ENCODE results near the gene SPECC1. TPM values are rescaled to one million over a fixed set of nuclear protein-coding genes. Genes with fewer than 3 reads are reported as not detected.

Gene SPECC1
- total and polyA plus RNA-seq, 10 of the 15 experiments (the other 5 are each of a cell fraction or from before 2014, with no cell fraction given), result 6.4 to 40.6 (median 23.9) TPM

GRCh38 chr17:20230924-20231323 is 221.8 kb downstream of the SPECC1 start:
- DNase-seq (ENCODE audit: low read depth, low spot score) (no peak), ATAC-seq (no peak), FAIRE-seq (no peak)
- H4K20me1 ChIP-seq (ENCODE audit: control insufficient read depth, insufficient read depth), result no peaks in the 10 kb centered on the region
- in situ Hi-C loops (cut with MboI), result loop anchor here (5.0 kb wide), 1 partner anchor 86 kb away; no protein-coding TSS in a partner anchor
- H3K79me2 ChIP-seq (ENCODE audit: control insufficient read depth, insufficient read depth, low read length), result no peaks in the 10 kb centered on the region
- RAD21 ChIA-PET (ENCODE audit: unreplicated experiment), result no interaction called here
- H3K27me3 ChIP-seq (replicated peaks in 1 of 2; ENCODE audit: control insufficient read depth in 2 of 2, insufficient read depth in 2 of 2, low read length in 1 of 2), result no peaks in the 10 kb centered on the region
- no peak overlapping the region for H3K4me3 ChIP-seq
- H3K4me1 ChIP-seq (ENCODE audit: control insufficient read depth, insufficient read depth, low read length), result no peaks in the 10 kb centered on the region
- no peak overlapping the region for H3K4me2 ChIP-seq (ENCODE audit: control insufficient read depth, insufficient read depth)
- no peak overlapping the region for H2AFZ ChIP-seq (ENCODE audit: control insufficient read depth, low read depth, low read length)
- intact Hi-C loops (cut with micrococcal nuclease; ENCODE audit: unreplicated experiment), result no loop called here
- H3K36me3 ChIP-seq (ENCODE audit: control insufficient read depth in 2 of 2, insufficient read depth in 2 of 2, low read length in 1 of 2), result peaks cover 3 to 14% of the 10 kb centered on the region in 2 experiments; a peak in 3 of 4 replicates
- no peaks in the 10 kb centered on the region for H3K9me3 ChIP-seq (replicated peaks; ENCODE audit: control insufficient read depth, insufficient read depth, low read length)
- CTCF ChIA-PET, result no interaction called here
- BruUV-seq (replicated peaks), result no TSS peak
- 100% methylated on average over 2 of the region's 2 CpGs for WGBS (ENCODE audit: insufficient coverage, insufficient replicate concordance, low lambda C conversion rate, missing lambda C conversion rate)
- no peak overlapping the region for H3K27ac ChIP-seq (ENCODE audit: control insufficient read depth, insufficient read depth)
- SMC1A ChIA-PET (ENCODE audit: uncharacterized antibody, unreplicated experiment), result no interaction called here
- H3K9ac ChIP-seq (ENCODE audit: control insufficient read depth, insufficient read depth, low read length), result no peak overlapping the region
- POLR2A ChIA-PET, result no interaction called here
- TF ChIP-seq CEBPZ (IDR thresholded peaks at IDR 0.05; ENCODE audit: low read depth, low read length) (no peak), SREBF1 (IDR thresholded peaks at IDR 0.05; ENCODE audit: low read length) (no peak), CHD4 (IDR thresholded peaks at IDR 0.05) (no peak), JUND (IDR thresholded peaks at IDR 0.05; ENCODE audit: low read depth, low read length) (no peak), E4F1 (IDR thresholded peaks at IDR 0.05; ENCODE audit: borderline replicate concordance, partially characterized antibody) (no peak), IRF4 (IDR thresholded peaks at IDR 0.05; ENCODE audit: low read depth, low read length) (no peak), HDAC6 (IDR thresholded peaks at IDR 0.05; ENCODE audit: unreplicated experiment) (no peak), IKZF1 (conservative IDR thresholded peaks at IDR 0.05) (no peak), NR2C2 (IDR thresholded peaks at IDR 0.05; ENCODE audit: borderline replicate concordance, control insufficient read depth, insufficient read length, low read depth) (no peak), SUZ12 (IDR thresholded peaks at IDR 0.05; ENCODE audit: unreplicated experiment) (no peak), SMAD1 (IDR thresholded peaks at IDR 0.05; ENCODE audit: low read depth, partially characterized antibody) (no peak), NFIC (IDR thresholded peaks at IDR 0.05; ENCODE audit: low read depth, low read length) (no peak), TBL1XR1 (IDR thresholded peaks at IDR 0.05; ENCODE audit: low read depth, low read length) (no peak)
